Breast epithelium (tissue), 4 donors: ENCODE data around the gene IL20RA. TPM values are rescaled to one million over a fixed set of nuclear protein-coding genes. Genes with fewer than 3 reads are reported as not detected.

Source experiments
- DNase-seq, 2 donors: peaks; one replicate each; pipeline ENCODE4 v3.0.0-alpha.2; 2019; ENCODE audit warnings: low spot score in 2 of 2
- H3K27ac ChIP-seq, 2 donors: fragments of 200-600 bp; sonication (generic) in 1 of 2; one replicate each; pipeline ENCODE4 v1.5.1; 2016 to 2019; ENCODE audit warnings: mild to moderate bottlenecking in 1 of 2
- H3K27me3 ChIP-seq, 2 donors: fragments of 200-600 bp; sonication (generic) in 1 of 2; one replicate each; pipeline versions ENCODE4 v1.5.1 to v1.6.0; 2017 to 2019; ENCODE audit warnings: control low read depth in 1 of 2, mild to moderate bottlenecking in 1 of 2
- H3K36me3 ChIP-seq: fragments of 200-600 bp; one replicate; pipeline ENCODE4 v1.5.1; 2019
- H3K4me1 ChIP-seq, 2 donors: fragments of 200-600 bp; sonication (generic); one replicate each; pipeline ENCODE4 v1.5.1; 2016 to 2019; ENCODE audit warnings: control low read depth in 1 of 2
- H3K4me3 ChIP-seq, 3 donors: fragments of 200-600 bp; sonication (generic); 1 replicate in 2 of 3; 2 replicates in 1 of 3; pipeline ENCODE4 v1.5.1; 2016 to 2019; ENCODE audit warnings: mild to moderate bottlenecking in 3 of 3, moderate library complexity in 2 of 3
- H3K9me3 ChIP-seq, 2 donors: fragments of 200-600 bp; sonication (generic) in 1 of 2; one replicate each; pipeline ENCODE4 v1.5.1; 2016 to 2019; ENCODE audit warnings: control low read depth in 1 of 2
- CTCF ChIP-seq, 3 donors: fragments of 450-650 bp; IDR thresholded peaks; one replicate each; pipeline ENCODE4 v1.5.1; 2016 to 2017; ENCODE audit warnings: antibody characterized with exemption in 3 of 3, mild to moderate bottlenecking in 3 of 3, moderate library complexity in 3 of 3
- POLR2A ChIP-seq: fragments of 450-650 bp; IDR thresholded peaks from one replicate; pipeline ENCODE4 v1.6.1; 2016; ENCODE audit warnings: antibody characterized with exemption, mild to moderate bottlenecking, moderate library complexity
- POLR2AphosphoS5 ChIP-seq, 3 donors: sonication (generic); formaldehyde crosslinking; IDR thresholded peaks; one replicate each; pipeline ENCODE4 v1.6.1; 2017; ENCODE audit warnings: antibody characterized with exemption in 3 of 3
- intact Hi-C: fragments of 100-400 bp; cut with DNase I; formaldehyde crosslinking; loops from one replicate; pipeline ENCODE4 v1.15.1; 2023; ENCODE audit warnings: low total_unique reads
- total RNA-seq, 3 donors: library from RNA; depleted of rRNA; stranded (reverse); fragments of >200 nt; gene quantifications; one replicate each; pipeline ENCODE4 v1.1.0, GENCODE V29; 2016

IL20RA gene
- total RNA-seq, 3 donors from 2014 or later: 1.6 to 69.8 (median 49.2) TPM

- Histone ChIP-seq H3K36me3 (no peaks in the 10 kb centered on the region), H3K9me3 (no peaks in the 10 kb centered on the region), H3K4me1 (peaks cover 0 to 4% of the 10 kb centered on the region in 2 donors), H3K27me3 (no peaks in the 10 kb centered on the region), H3K4me3 (no peak overlapping the region), H3K27ac (no peak overlapping the region)
- no peak for DNase-seq
- intact Hi-C loops: no loop called here
- no peak for TF ChIP-seq CTCF (IDR thresholded peaks at IDR 0.05)
- no peak for TF ChIP-seq POLR2AphosphoS5 (IDR thresholded peaks at IDR 0.05)
- TF ChIP-seq POLR2A: no peak
Measured at GRCh38 chr6:136990754-136991153, 54.0 kb downstream of the IL20RA start.

- Histone ChIP-seq H3K4me3 (peak overlapping the region in 2 of 3 donors; percentile 50 to 68), H3K4me1 (peaks cover 0 to 4% of the 10 kb centered on the region in 2 donors), H3K36me3 (no peaks in the 10 kb centered on the region), H3K27me3 (no peaks in the 10 kb centered on the region), H3K9me3 (no peaks in the 10 kb centered on the region), H3K27ac (no peak overlapping the region)
- intact Hi-C loops: no loop called here
- no peak for DNase-seq
- TF ChIP-seq CTCF (IDR thresholded peaks at IDR 0.05) (no peak), POLR2A (no peak), POLR2AphosphoS5 (IDR thresholded peaks at IDR 0.05) (no peak)
Measured at GRCh38 chr6:136990242-136990578, 54.6 kb downstream of the IL20RA start.

GRCh38 chr6:136989571-136990241, 55.1 kb downstream of the IL20RA start:
- Histone ChIP-seq H3K4me3 (peak overlapping the region; percentile 27 to 68 (median 50)), H3K4me1 (peaks cover 0 to 4% of the 10 kb centered on the region in 2 donors), H3K27me3 (no peaks in the 10 kb centered on the region), H3K27ac (peak overlapping the region in 1 of 2 donors; percentile 65), H3K36me3 (no peaks in the 10 kb centered on the region), H3K9me3 (no peaks in the 10 kb centered on the region)
- intact Hi-C loops: no loop called here
- no peak for DNase-seq
- no peak for TF ChIP-seq POLR2A
- TF ChIP-seq POLR2AphosphoS5 (IDR thresholded peaks at IDR 0.05): no peak
- TF ChIP-seq CTCF (IDR thresholded peaks at IDR 0.05): no peak

GRCh38 chr6:136987526-136987925, 57.2 kb downstream of the IL20RA start:
- no peak for DNase-seq
- no peaks in the 10 kb centered on the region for H3K36me3 ChIP-seq
- H3K4me1 ChIP-seq: peaks cover 0 to 4% of the 10 kb centered on the region in 2 donors
- no peaks in the 10 kb centered on the region for H3K27me3 ChIP-seq
- H3K4me3 ChIP-seq: no peak overlapping the region
- TF ChIP-seq CTCF (IDR thresholded peaks at IDR 0.05) (no peak), POLR2A (no peak), POLR2AphosphoS5 (IDR thresholded peaks at IDR 0.05) (no peak)
- H3K27ac ChIP-seq: no peak overlapping the region
- intact Hi-C loops: no loop called here
- no peaks in the 10 kb centered on the region for H3K9me3 ChIP-seq

- DNase-seq: no peak
- TF ChIP-seq POLR2AphosphoS5 (IDR thresholded peaks at IDR 0.05) (no peak), POLR2A (no peak), CTCF (IDR thresholded peaks at IDR 0.05) (no peak)
- intact Hi-C loops: no loop called here
- no peak overlapping the region for H3K27ac ChIP-seq
- no peaks in the 10 kb centered on the region for H3K9me3 ChIP-seq
- peaks cover 0 to 4% of the 10 kb centered on the region in 2 donors for H3K4me1 ChIP-seq
- H3K27me3 ChIP-seq: no peaks in the 10 kb centered on the region
- H3K36me3 ChIP-seq: no peaks in the 10 kb centered on the region
- no peak overlapping the region for H3K4me3 ChIP-seq
Measured at GRCh38 chr6:136985502-136985901, 59.3 kb downstream of the IL20RA start.
